Ectodermal cell (in vitro differentiated cells): ENCODE measurements around the gene C1orf226.

Experiments
- H3K27ac ChIP-seq: 2 replicates; pipeline ENCODE4 v1.7.0; 2013; ENCODE audit warnings: mild to moderate bottlenecking, low read depth, low read length; ENCODE audit not compliant: insufficient read depth, poor library complexity, severe bottlenecking
- H3K27me3 ChIP-seq: 2 replicates; pipeline ENCODE4 v1.7.0; 2013; ENCODE audit warnings: mild to moderate bottlenecking, low read length; ENCODE audit not compliant: insufficient read depth, control insufficient read depth, poor library complexity, severe bottlenecking
- H3K36me3 ChIP-seq: one replicate; pipeline ENCODE4 v1.7.0; 2013; ENCODE audit warnings: low read length; ENCODE audit not compliant: control insufficient read depth, insufficient read depth
- H3K4me1 ChIP-seq: one replicate; pipeline ENCODE4 v1.7.0; 2013; ENCODE audit warnings: low read length; ENCODE audit not compliant: control insufficient read depth, insufficient read depth
- H3K4me3 ChIP-seq: 2 replicates; pipeline ENCODE4 v1.7.0; 2013; ENCODE audit warnings: low read depth, low read length, control low read depth; ENCODE audit not compliant: insufficient read depth
- H3K9me3 ChIP-seq: 2 replicates; pipeline ENCODE4 v1.7.0; 2013; ENCODE audit warnings: mild to moderate bottlenecking, low read length, moderate library complexity; ENCODE audit not compliant: control insufficient read depth
- WGBS, 2 experiments: methylation state at CpG; one replicate each; pipeline ENCODE4 v1.1.7; 2013; ENCODE audit warnings: missing lambda C conversion rate in 2 of 2; 5-methylcytosine and 5-hydroxymethylcytosine counted together

C1orf226 gene

GRCh38 chr1:162383516-162383915 lies 2.0 kb downstream of the C1orf226 start:
- no peaks in the 10 kb centered on the region for H3K27me3 ChIP-seq

GRCh38 chr1:162384116-162384515 lies 2.6 kb downstream of the C1orf226 start:
- WGBS, 2 experiments, result 91 to 98% methylated on average over 6 of the region's 6 CpGs
- Histone ChIP-seq H3K27me3 (no peaks in the 10 kb centered on the region), H3K27ac (peak overlapping the region; percentile 55), H3K36me3 (peaks cover 6% of the 10 kb centered on the region), H3K9me3 (no peaks in the 10 kb centered on the region), H3K4me1 (peaks cover 42% of the 10 kb centered on the region), H3K4me3 (no peak overlapping the region)

More at GRCh38 chr1:162383516-162383915, 2.0 kb downstream of the C1orf226 start:
- 78 to 85% methylated on average over 8 of the region's 8 CpGs for WGBS, 2 experiments
- H3K4me1 ChIP-seq, result peaks cover 37% of the 10 kb centered on the region
- no peak overlapping the region for H3K27ac ChIP-seq
- peaks cover 6% of the 10 kb centered on the region for H3K36me3 ChIP-seq
- H3K4me3 ChIP-seq, result no peak overlapping the region
- no peaks in the 10 kb centered on the region for H3K9me3 ChIP-seq

GRCh38 chr1:162384601-162385279 lies 3.2 kb downstream of the C1orf226 start:
- WGBS, 2 experiments, result 88 to 89% methylated on average over 10 of the region's 10 CpGs
- no peak overlapping the region for H3K4me3 ChIP-seq
- peak overlapping the region; percentile 55 for H3K27ac ChIP-seq

GRCh38 chr1:162385280-162385623 lies 3.7 kb downstream of the C1orf226 start:
- peaks cover 6% of the 10 kb centered on the region for H3K36me3 ChIP-seq
- 92 to 97% methylated on average over 3 of the region's 3 CpGs for WGBS, 2 experiments
- no peaks in the 10 kb centered on the region for H3K27me3 ChIP-seq
- H3K4me3 ChIP-seq, result no peak overlapping the region
- peaks cover 53% of the 10 kb centered on the region for H3K4me1 ChIP-seq
- no peak overlapping the region for H3K27ac ChIP-seq
- H3K9me3 ChIP-seq, result no peaks in the 10 kb centered on the region

More at GRCh38 chr1:162384601-162385279, 3.2 kb downstream of the C1orf226 start:
- peaks cover 47% of the 10 kb centered on the region for H3K4me1 ChIP-seq
- H3K36me3 ChIP-seq, result peaks cover 6% of the 10 kb centered on the region
- H3K9me3 ChIP-seq, result no peaks in the 10 kb centered on the region
- H3K27me3 ChIP-seq, result no peaks in the 10 kb centered on the region

GRCh38 chr1:162385702-162386101 lies 4.2 kb downstream of the C1orf226 start:
- WGBS, 2 experiments, result 80 to 81% methylated on average over 3 of the region's 3 CpGs

GRCh38 chr1:162386292-162387225 lies 5.0 kb downstream of the C1orf226 start:
- 83 to 86% methylated on average over 8 of the region's 8 CpGs for WGBS, 2 experiments
- peaks cover 6% of the 10 kb centered on the region for H3K36me3 ChIP-seq
- no peaks in the 10 kb centered on the region for H3K9me3 ChIP-seq
- H3K4me1 ChIP-seq, result peaks cover 58% of the 10 kb centered on the region
- no peaks in the 10 kb centered on the region for H3K27me3 ChIP-seq
- H3K27ac ChIP-seq, result no peak overlapping the region
- H3K4me3 ChIP-seq, result no peak overlapping the region

More at GRCh38 chr1:162385702-162386101, 4.2 kb downstream of the C1orf226 start:
- no peaks in the 10 kb centered on the region for H3K27me3 ChIP-seq
- no peak overlapping the region for H3K4me3 ChIP-seq
- no peaks in the 10 kb centered on the region for H3K9me3 ChIP-seq
- peaks cover 6% of the 10 kb centered on the region for H3K36me3 ChIP-seq
- H3K4me1 ChIP-seq, result peaks cover 57% of the 10 kb centered on the region
- H3K27ac ChIP-seq, result no peak overlapping the region

GRCh38 chr1:162387226-162388082 lies 5.9 kb downstream of the C1orf226 start:
- no peak overlapping the region for H3K4me3 ChIP-seq
- no peak overlapping the region for H3K27ac ChIP-seq
- 89 to 91% methylated on average over 20 of the region's 20 CpGs for WGBS, 2 experiments
- peaks cover 58% of the 10 kb centered on the region for H3K4me1 ChIP-seq
- no peaks in the 10 kb centered on the region for H3K9me3 ChIP-seq
- H3K36me3 ChIP-seq, result peaks cover 1% of the 10 kb centered on the region
- H3K27me3 ChIP-seq, result no peaks in the 10 kb centered on the region

- H3K4me1 ChIP-seq, result peaks cover 55% of the 10 kb centered on the region
Measured at GRCh38 chr1:162388083-162388594, 6.6 kb downstream of the C1orf226 start.

GRCh38 chr1:162388615-162389014 lies 7.1 kb downstream of the C1orf226 start:
- H3K4me1 ChIP-seq, result peaks cover 50% of the 10 kb centered on the region
- H3K9me3 ChIP-seq, result no peaks in the 10 kb centered on the region
- WGBS, 2 experiments, result 82 to 83% methylated on average over 5 of the region's 5 CpGs
- no peaks in the 10 kb centered on the region for H3K27me3 ChIP-seq
- H3K36me3 ChIP-seq, result no peaks in the 10 kb centered on the region
- peak overlapping the region; percentile 81 for H3K27ac ChIP-seq
- no peak overlapping the region for H3K4me3 ChIP-seq

More at GRCh38 chr1:162388083-162388594, 6.6 kb downstream of the C1orf226 start:
- WGBS, 2 experiments, result 95% methylated on average over 8 of the region's 8 CpGs
- Histone ChIP-seq H3K4me3 (no peak overlapping the region), H3K36me3 (no peaks in the 10 kb centered on the region), H3K27ac (peak overlapping the region; percentile 81), H3K9me3 (no peaks in the 10 kb centered on the region), H3K27me3 (no peaks in the 10 kb centered on the region)
